HCT116 (cell line): ENCODE data around the gene ROMO1. TPM values are rescaled to one million over a fixed set of nuclear protein-coding genes. Genes with fewer than 3 reads are reported as not detected.

Source experiments
- ATAC-seq: fragments of 200-7000 bp; cut with Tn5 transposase; 2 replicates; pipeline ENCODE4 v1.9.1; 2020; ENCODE audit warnings: mild to moderate bottlenecking, moderate library complexity
- BruUV-seq: library from RNA; stranded (reverse); fragments of 400-500 nt; replicated peaks from 2 replicates; lab custom pipeline; 2021; lab: Mats Ljungman, UMichigan
- CTCF ChIA-PET: fragments of 300-600 bp; sonication (Branson Sonifier 250); formaldehyde crosslinking; loops from one replicate; lab custom pipeline; 2021; ENCODE audit warnings: antibody characterized with exemption; lab: Charles Lee
- POLR2A ChIA-PET: fragments of 300-600, 350-600 bp; sonication (Branson Sonifier 250); formaldehyde crosslinking; loops from one replicate; lab custom pipeline; 2021; ENCODE audit warnings: antibody characterized with exemption; lab: Charles Lee
- RAD21 ChIA-PET, 2 experiments: fragments of 300-600 bp; sonication (Branson Sonifier 250); formaldehyde crosslinking; loops; one replicate each; lab custom pipeline; 2023; ENCODE audit warnings: low total read pairs in 2 of 2; ENCODE audit not compliant: uncharacterized antibody in 2 of 2, unreplicated experiment in 2 of 2, low non-redundant PET in 1 of 2; lab: Charles Lee
- DNase-seq: peaks from one replicate; pipeline ENCODE4 v3.0.0-alpha.2; 2010; ENCODE audit warnings: low read depth, low spot score
- H2AFZ ChIP-seq: fragments of 200-600 bp; shearing (Covaris generic), sonication (generic); 2 replicates; pipeline ENCODE4 v1.6.1; 2017; ENCODE audit warnings: low read depth, mixed run types, mixed read lengths, antibody characterized with exemption, low read length; ENCODE audit not compliant: poor library complexity, severe bottlenecking
- H3K27ac ChIP-seq: 2 replicates; pipeline ENCODE4 v1.5.1; 2012; ENCODE audit warnings: low read depth, low read length
- H3K27me3 ChIP-seq: fragments of 200-600 bp; sonication (generic); 2 replicates; pipeline ENCODE4 v1.6.1; 2016; ENCODE audit warnings: mixed run types, low read length, mixed read lengths; ENCODE audit not compliant: insufficient read depth
- H3K36me3 ChIP-seq, 2 experiments: fragments of 200-500 bp in 1 of 2; fragments of 200-600 bp in 1 of 2; sonication (Bioruptor generic) in 1 of 2; sonication (generic) in 1 of 2; 2 replicates each; pipeline versions ENCODE4 v1.5.1 to v1.6.1; 2014 to 2016; ENCODE audit warnings: low read length in 2 of 2, inconsistent platforms in 1 of 2, mixed read lengths in 1 of 2, mixed run types in 1 of 2; ENCODE audit not compliant: insufficient read depth in 2 of 2, control insufficient read depth in 1 of 2
- H3K4me1 ChIP-seq, 2 experiments: fragments of 200-600 bp in 1 of 2; sonication (generic) in 1 of 2; 2 replicates each; pipeline versions ENCODE4 v1.5.1 to v1.6.1; 2012 to 2017; ENCODE audit warnings: low read length in 2 of 2, inconsistent platforms in 1 of 2, mild to moderate bottlenecking in 1 of 2, mixed read lengths in 1 of 2, mixed run types in 1 of 2, moderate library complexity in 1 of 2; ENCODE audit not compliant: insufficient read depth in 2 of 2, control insufficient read depth in 1 of 2
- H3K4me2 ChIP-seq: fragments of 200-600 bp; sonication (generic); 2 replicates; pipeline ENCODE4 v1.6.1; 2017; ENCODE audit warnings: mixed run types, low read length, mixed read lengths
- H3K4me3 ChIP-seq, 2 experiments: fragments of 200-600 bp in 1 of 2; sonication (generic) in 1 of 2; replicated peaks in 1 of 2; 2 replicates each; pipeline ENCODE4 v1.5.1; 2011 to 2016; ENCODE audit warnings: low read length in 2 of 2, control low read depth in 1 of 2, low read depth in 1 of 2, mild to moderate bottlenecking in 1 of 2, mixed read lengths in 1 of 2, mixed run types in 1 of 2
- H3K79me2 ChIP-seq: fragments of 200-600 bp; sonication (generic); 2 replicates; pipeline ENCODE4 v1.6.1; 2017; ENCODE audit warnings: mild to moderate bottlenecking, mixed run types, low read length, moderate library complexity, mixed read lengths; ENCODE audit not compliant: insufficient read depth
- H3K9ac ChIP-seq: fragments of 200-600 bp; sonication (generic); 2 replicates; pipeline ENCODE4 v1.6.1; 2016; ENCODE audit warnings: low read length, mixed read lengths
- H3K9me2 ChIP-seq: fragments of 200-600 bp; sonication (generic), shearing (Covaris generic); 2 replicates; pipeline ENCODE4 v1.6.1; 2017; ENCODE audit warnings: mixed run types, mild to moderate bottlenecking, moderate library complexity; ENCODE audit not compliant: insufficient read depth
- H3K9me3 ChIP-seq, 2 experiments: fragments of 200-500 bp in 1 of 2; fragments of 200-600 bp in 1 of 2; sonication (Bioruptor generic) in 1 of 2; sonication (generic) in 1 of 2; 2 replicates each; pipeline ENCODE4 v1.6.1; 2014 to 2017; ENCODE audit warnings: low read length in 2 of 2, mixed read lengths in 2 of 2, inconsistent platforms in 1 of 2, low read depth in 1 of 2, mild to moderate bottlenecking in 1 of 2, mixed run types in 1 of 2, moderate library complexity in 1 of 2; ENCODE audit not compliant: control insufficient read depth in 1 of 2, insufficient read depth in 1 of 2
- H4K20me1 ChIP-seq: fragments of 200-600 bp; sonication (generic), shearing (Covaris generic); 2 replicates; pipeline ENCODE4 v1.6.1; 2017; ENCODE audit warnings: mixed run types, mild to moderate bottlenecking, moderate library complexity; ENCODE audit not compliant: insufficient read depth
- EGR1 ChIP-seq: IDR thresholded peaks from 2 replicates; pipeline ENCODE4 v1.6.1; 2012; ENCODE audit warnings: low read depth
- EZH2 ChIP-seq: fragments of 200-600 bp; sonication (generic); IDR thresholded peaks from 2 replicates; pipeline ENCODE4 v1.6.1; 2017; ENCODE audit warnings: antibody characterized with exemption, mixed run types
- EZH2phosphoT487 ChIP-seq: fragments of 200-600 bp; IDR thresholded peaks from 2 replicates; pipeline ENCODE4 v1.6.1; 2018; ENCODE audit warnings: antibody characterized with exemption, borderline replicate concordance
- FOSL1 ChIP-seq: IDR thresholded peaks from 2 replicates; pipeline ENCODE4 v1.6.1; 2012; ENCODE audit warnings: low read depth
- POLR2AphosphoS5 ChIP-seq: IDR thresholded peaks from 2 replicates; pipeline ENCODE4 v1.6.1; 2011; ENCODE audit warnings: mild to moderate bottlenecking, low read depth, low read length, moderate library complexity
- RAD21 ChIP-seq: IDR thresholded peaks from 2 replicates; pipeline ENCODE4 v1.6.1; 2012; ENCODE audit warnings: low read depth, mild to moderate bottlenecking
- SIN3A ChIP-seq: IDR thresholded peaks from 2 replicates; pipeline ENCODE4 v1.6.1; 2012; ENCODE audit warnings: low read depth
- SP1 ChIP-seq: IDR thresholded peaks from 2 replicates; pipeline ENCODE4 v1.6.1; 2012; ENCODE audit warnings: low read depth
- intact Hi-C: fragments of 100-400 bp; cut with micrococcal nuclease; formaldehyde crosslinking; loops from 2 replicates; pipeline ENCODE4 v1.10.0; 2022
- total RNA-seq: library from RNA; stranded (reverse); gene quantifications from one replicate; pipeline ENCODE4 v1.2.1, GENCODE V29; 2021; ENCODE audit not compliant: unreplicated experiment
- TF ChIP-seq, protein P1 (sequence below): IDR thresholded peaks from 2 replicates; pipeline ENCODE4 v1.6.1; 2012; ENCODE audit warnings: low read depth

The ROMO1 gene
- total RNA-seq, 1 experiment from 2014 or later, result 167 TPM

DNA sequence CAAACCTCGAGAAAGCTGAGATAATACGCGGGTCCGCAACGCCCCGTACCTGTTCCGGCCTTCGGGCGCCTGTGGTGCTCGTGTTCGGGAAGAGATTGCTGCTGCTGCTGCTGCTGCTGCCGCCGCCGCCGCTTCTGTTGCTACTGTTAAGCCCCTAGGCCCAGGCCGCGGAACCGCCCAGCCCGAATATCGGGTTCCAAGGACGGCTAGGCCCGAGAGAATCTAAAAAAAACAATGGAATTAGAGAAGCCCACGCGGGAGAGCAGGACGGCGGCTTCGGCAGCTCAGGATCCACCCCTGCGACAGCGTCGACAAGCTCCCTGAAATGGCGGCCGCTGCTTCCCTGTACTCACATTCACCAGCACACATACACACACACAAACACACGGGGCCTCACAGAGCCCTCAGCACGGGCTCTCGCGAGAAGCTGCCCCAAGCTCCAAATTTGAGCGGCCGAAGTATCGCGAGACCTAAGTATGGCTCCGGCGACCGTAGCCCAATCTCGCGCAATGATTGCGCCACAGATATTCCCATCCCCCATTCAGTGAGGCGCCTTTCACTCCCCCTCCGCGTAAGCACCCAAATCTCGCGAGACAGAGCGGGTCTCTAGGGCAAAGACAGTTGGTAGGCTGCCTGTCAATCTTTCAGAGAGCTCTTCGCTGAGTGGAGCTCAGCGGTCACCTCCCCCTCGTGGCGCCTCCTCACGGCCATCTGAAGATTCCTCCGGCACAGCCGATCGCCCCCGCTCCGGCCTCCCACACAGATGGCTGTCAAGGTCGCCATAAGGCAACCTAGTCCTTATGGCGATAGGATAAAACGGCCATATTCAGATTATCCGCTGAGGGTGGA lies 42.9 kb downstream of the ROMO1 start, which contains the start of gene RBM39 (continued):
- TF ChIP-seq, protein P1, sequence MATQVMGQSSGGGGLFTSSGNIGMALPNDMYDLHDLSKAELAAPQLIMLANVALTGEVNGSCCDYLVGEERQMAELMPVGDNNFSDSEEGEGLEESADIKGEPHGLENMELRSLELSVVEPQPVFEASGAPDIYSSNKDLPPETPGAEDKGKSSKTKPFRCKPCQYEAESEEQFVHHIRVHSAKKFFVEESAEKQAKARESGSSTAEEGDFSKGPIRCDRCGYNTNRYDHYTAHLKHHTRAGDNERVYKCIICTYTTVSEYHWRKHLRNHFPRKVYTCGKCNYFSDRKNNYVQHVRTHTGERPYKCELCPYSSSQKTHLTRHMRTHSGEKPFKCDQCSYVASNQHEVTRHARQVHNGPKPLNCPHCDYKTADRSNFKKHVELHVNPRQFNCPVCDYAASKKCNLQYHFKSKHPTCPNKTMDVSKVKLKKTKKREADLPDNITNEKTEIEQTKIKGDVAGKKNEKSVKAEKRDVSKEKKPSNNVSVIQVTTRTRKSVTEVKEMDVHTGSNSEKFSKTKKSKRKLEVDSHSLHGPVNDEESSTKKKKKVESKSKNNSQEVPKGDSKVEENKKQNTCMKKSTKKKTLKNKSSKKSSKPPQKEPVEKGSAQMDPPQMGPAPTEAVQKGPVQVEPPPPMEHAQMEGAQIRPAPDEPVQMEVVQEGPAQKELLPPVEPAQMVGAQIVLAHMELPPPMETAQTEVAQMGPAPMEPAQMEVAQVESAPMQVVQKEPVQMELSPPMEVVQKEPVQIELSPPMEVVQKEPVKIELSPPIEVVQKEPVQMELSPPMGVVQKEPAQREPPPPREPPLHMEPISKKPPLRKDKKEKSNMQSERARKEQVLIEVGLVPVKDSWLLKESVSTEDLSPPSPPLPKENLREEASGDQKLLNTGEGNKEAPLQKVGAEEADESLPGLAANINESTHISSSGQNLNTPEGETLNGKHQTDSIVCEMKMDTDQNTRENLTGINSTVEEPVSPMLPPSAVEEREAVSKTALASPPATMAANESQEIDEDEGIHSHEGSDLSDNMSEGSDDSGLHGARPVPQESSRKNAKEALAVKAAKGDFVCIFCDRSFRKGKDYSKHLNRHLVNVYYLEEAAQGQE, result no peak
- TF ChIP-seq FOSL1 (no peak; the same call in 1 of the 2 replicates), SP1 (peak; percentile 99), EZH2 (no peak)

DNA sequence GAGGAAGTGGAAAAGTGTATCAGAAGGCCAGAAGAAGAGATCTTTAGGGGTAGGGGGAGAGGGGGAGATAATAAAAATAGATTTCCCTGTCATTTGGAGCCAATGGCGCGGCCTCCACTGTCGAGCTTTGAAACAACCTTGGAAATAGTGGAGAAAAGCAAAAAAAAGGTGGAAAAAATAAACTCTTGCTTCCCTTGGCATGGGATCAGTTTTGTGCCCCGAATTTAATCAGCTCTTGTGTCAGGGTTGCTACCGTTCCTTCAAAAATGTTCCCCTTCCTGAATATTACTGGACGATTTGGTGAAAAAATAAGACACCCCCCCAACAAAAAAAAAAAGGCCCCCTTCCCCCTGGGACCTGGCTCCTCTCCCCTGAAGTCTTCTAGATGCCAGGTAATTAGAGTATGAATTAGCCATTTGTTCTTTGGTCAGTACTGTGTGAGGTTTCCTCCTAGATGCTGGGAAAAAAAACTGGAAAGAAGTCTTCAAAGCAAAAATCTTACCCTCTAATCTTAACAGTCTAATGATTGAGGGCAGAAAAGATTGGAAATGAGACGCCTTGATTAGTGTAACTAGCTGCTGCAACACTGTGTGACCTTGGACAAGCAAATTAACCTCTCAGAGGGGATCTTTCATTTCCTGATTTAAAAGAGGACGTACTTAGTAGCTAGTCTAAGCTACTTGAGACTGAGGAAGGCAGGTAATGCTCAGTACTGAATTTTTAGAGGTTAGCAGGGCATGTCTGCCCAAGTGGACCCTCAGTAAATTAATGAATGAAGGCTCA lies 43.7 kb downstream of the ROMO1 start:
- Histone ChIP-seq H3K79me2 (peaks cover 50% of the 10 kb centered on the region), H3K9ac (peak overlapping the region; percentile 80), H3K4me1 (peaks cover 10 to 28% of the 10 kb centered on the region in 2 experiments), H3K27me3 (no peaks in the 10 kb centered on the region), H3K9me2 (no peaks in the 10 kb centered on the region), H2AFZ (no peak overlapping the region), H3K4me2 (peak overlapping the region; percentile 90), H3K36me3 (peaks cover 20 to 27% of the 10 kb centered on the region in 2 experiments)
- ATAC-seq (no peak), DNase-seq (no peak)
- BruUV-seq, result TSS peak; percentile 97
- intact Hi-C loops, result loop anchor here (2.0 to 10.0 kb wide), 2 partner anchors 142 to 212 kb away; partner anchors contain the start of gene SCAND1
- no peak for TF ChIP-seq RAD21
- no peak for TF ChIP-seq EGR1
- no peak for TF ChIP-seq EZH2phosphoT487
- no peak for TF ChIP-seq POLR2AphosphoS5
- no peak for TF ChIP-seq SIN3A
- TF ChIP-seq, protein P1, result no peak
- TF ChIP-seq, all 23 proteins: peak for 0
- ChIA-PET CTCF (interaction anchor here (1.0 to 1.8 kb wide), 5 partner anchors 28 to 250 kb away, joined by 4 to 10 read pairs (median 5); partner anchors contain the start of gene SCAND1), POLR2A (interaction anchor here (0.7 to 5.2 kb wide), 40 partner anchors 8 to 384 kb away, joined by 3 to 58 read pairs (median 5); partner anchors contain the start of genes CPNE1, ERGIC3, NFS1 and PHF20), RAD21 (interaction anchor here in 1 of 2 experiments (0.7 kb wide), 2 partner anchors 29 to 150 kb away, joined by 3 read pairs; partner anchors contain the start of gene PHF20)
- H4K20me1 ChIP-seq, result peaks cover 25% of the 10 kb centered on the region; the same call in 1 of the 2 replicates
- no peaks in the 10 kb centered on the region for H3K9me3 ChIP-seq
- H3K27ac ChIP-seq, result peak overlapping the region; percentile 71
- peak overlapping the region; percentile 68 to 90 for H3K4me3 ChIP-seq
